GM21786 (cell line): Measurements from ENCODE around the gene CCDC71.

Source experiments
- ATAC-seq: cut with Tn5 transposase; IDR thresholded peaks from one replicate; pipeline ENCODE4 v1.9.1; 2021; ENCODE audit not compliant: unreplicated experiment

The CCDC71 gene

GRCh38 chr3:49165771-49166751 is at the start of gene CCDC71:
Gene CCDC71, minus strand, starts transcription at chr3:49166331. Its CDS starts 2,123 bp downstream, at chr3:49164208.
- no peak for ATAC-seq

GRCh38 chr3:49213998-49214397 is 47.9 kb upstream of the CCDC71 start:
- ATAC-seq = no peak

GRCh38 chr3:49213541-49213943 is 47.4 kb upstream of the CCDC71 start:
- no peak for ATAC-seq

- no peak for ATAC-seq
Measured at GRCh38 chr3:49199900-49200281, 33.8 kb upstream of the CCDC71 start.

GRCh38 chr3:49199239-49199899 is 33.2 kb upstream of the CCDC71 start:
- no peak for ATAC-seq

- ATAC-seq = no peak
Measured at GRCh38 chr3:49198611-49199230, 32.6 kb upstream of the CCDC71 start.

- no peak for ATAC-seq
Measured at GRCh38 chr3:49198161-49198560, 32.0 kb upstream of the CCDC71 start.

GRCh38 chr3:49191741-49192140 is 25.6 kb upstream of the CCDC71 start:
- ATAC-seq = no peak

GRCh38 chr3:49183873-49184272 is 17.7 kb upstream of the CCDC71 start:
- ATAC-seq = no peak

- no peak for ATAC-seq
Measured at GRCh38 chr3:49182682-49183081, 16.6 kb upstream of the CCDC71 start.

- ATAC-seq = no peak
Measured at GRCh38 chr3:49181351-49181750, 15.2 kb upstream of the CCDC71 start.

- no peak for ATAC-seq
Measured at GRCh38 chr3:49180116-49180515, 14.0 kb upstream of the CCDC71 start.

GRCh38 chr3:49177073-49177472 is 10.9 kb upstream of the CCDC71 start:
- ATAC-seq = no peak

GRCh38 chr3:49175530-49175929 is 9.4 kb upstream of the CCDC71 start:
- no peak for ATAC-seq

GRCh38 chr3:49174397-49174985 is 8.4 kb upstream of the CCDC71 start:
- ATAC-seq = no peak

GRCh38 chr3:49173792-49174170 is 7.7 kb upstream of the CCDC71 start:
- no peak for ATAC-seq

GRCh38 chr3:49173116-49173791 is 7.1 kb upstream of the CCDC71 start:
- ATAC-seq = no peak

- ATAC-seq = no peak
Measured at GRCh38 chr3:49172551-49173041, 6.5 kb upstream of the CCDC71 start.

- no peak for ATAC-seq
Measured at GRCh38 chr3:49171775-49172500, 5.8 kb upstream of the CCDC71 start.
